Upper lobe of left lung (tissue), 6 donors: ENCODE results near the gene LPCAT1. TPM values are rescaled to one million over a fixed set of nuclear protein-coding genes. Genes with fewer than 3 reads are reported as not detected.

Source experiments
- ATAC-seq, 2 donors: fragments of 200-7000 bp; cut with Tn5 transposase; one replicate each; pipeline ENCODE4 v1.9.1; 2022; ENCODE audit warnings: mild to moderate bottlenecking in 2 of 2, moderate library complexity in 2 of 2; ENCODE audit not compliant: low FRiP score in 2 of 2
- DNase-seq, 2 donors: peaks; one replicate each; pipeline ENCODE4 v3.0.0-alpha.2; 2019 to 2020
- H3K27ac ChIP-seq, 4 donors: fragments of 200-600 bp; sonication (generic); one replicate each; pipeline ENCODE4 v1.5.1; 2016 to 2019
- H3K27me3 ChIP-seq, 4 donors: fragments of 200-600 bp; sonication (generic); one replicate each; pipeline ENCODE4 v1.5.1; 2017 to 2019
- H3K36me3 ChIP-seq, 4 donors: fragments of 200-600 bp; sonication (generic); one replicate each; pipeline ENCODE4 v1.5.1; 2016 to 2019
- H3K4me1 ChIP-seq, 4 donors: fragments of 200-600 bp; sonication (generic); one replicate each; pipeline ENCODE4 v1.5.1; 2018 to 2019
- H3K4me3 ChIP-seq, 4 donors: fragments of 200-600 bp; sonication (generic); one replicate each; pipeline ENCODE4 v1.5.1; 2017 to 2019; ENCODE audit warnings: mild to moderate bottlenecking in 2 of 4, moderate library complexity in 1 of 4
- H3K9me3 ChIP-seq, 4 donors: fragments of 200-600 bp; sonication (generic); one replicate each; pipeline ENCODE4 v1.5.1; 2018 to 2019
- CTCF ChIP-seq, 6 experiments: fragments of 450-650 bp in 4 of 6; fragments of 200-600 bp in 2 of 6; sonication (generic) in 2 of 6; IDR thresholded peaks; one replicate each; pipeline ENCODE4 v1.5.1; 2016 to 2019; ENCODE audit warnings: antibody characterized with exemption in 6 of 6
- EP300 ChIP-seq, 4 donors: sonication (generic); formaldehyde crosslinking; IDR thresholded peaks; one replicate each; pipeline ENCODE4 v1.5.1; 2017; ENCODE audit warnings: antibody characterized with exemption in 4 of 4, control low read depth in 2 of 4
- POLR2A ChIP-seq, 4 donors: fragments of 450-650 bp; IDR thresholded peaks; one replicate each; pipeline ENCODE4 v1.5.1; 2016 to 2017; ENCODE audit warnings: antibody characterized with exemption in 4 of 4, mild to moderate bottlenecking in 2 of 4
- POLR2AphosphoS5 ChIP-seq, 2 donors: sonication (generic); formaldehyde crosslinking; IDR thresholded peaks; one replicate each; pipeline ENCODE4 v1.5.1; 2017; ENCODE audit warnings: antibody characterized with exemption in 2 of 2
- WGBS, 2 donors: methylation state at CpG; one replicate each; pipeline ENCODE4 v1.1.5; 2017 to 2018; 5-methylcytosine and 5-hydroxymethylcytosine counted together
- total RNA-seq, 6 donors: library from RNA; depleted of rRNA in 4 of 6; stranded (reverse); fragments of >200 nt in 4 of 6; gene quantifications; one replicate each; pipeline versions ENCODE4 v1.1.0 to v1.2.1, GENCODE V29; 2016 to 2021
- donor health status: DM: no; HTN: no; CAD: no; lungs with moderate emphysema.
- donor health status: DM: no; HTN: yes; CAD: no; lungs with severe emphysema.

Gene LPCAT1
- total RNA-seq, 6 donors from 2014 or later = 403 to 922 (median 538) TPM

- Histone ChIP-seq H3K9me3 (no peaks in the 10 kb centered on the region), H3K4me3 (no peak overlapping the region), H3K36me3 (no peaks in the 10 kb centered on the region), H3K27ac (peak overlapping the region; percentile 64 to 96 (median 80)), H3K27me3 (no peaks in the 10 kb centered on the region), H3K4me1 (peaks cover 7 to 43% (median 22%) of the 10 kb centered on the region in 4 donors)
- 80 to 87% methylated on average over 5 to 18 of the region's 21 CpGs for WGBS, 2 donors
- TF ChIP-seq CTCF (IDR thresholded peaks at IDR 0.05) (no peak), POLR2A (IDR thresholded peaks at IDR 0.05) (no peak), EP300 (IDR thresholded peaks at IDR 0.05) (no peak), POLR2AphosphoS5 (IDR thresholded peaks at IDR 0.05) (no peak)
- no peak for ATAC-seq
- DNase-seq = peak in 1 of 2 donors; percentile 22
These were observed 30.0 kb upstream of the LPCAT1 start for GRCh38 chr5:1553539-1554409.

- TF ChIP-seq POLR2A (IDR thresholded peaks at IDR 0.05) (peak in 1 of 4 donors; percentile 53), EP300 (IDR thresholded peaks at IDR 0.05) (no peak)
- peak overlapping the region; percentile 64 to 96 (median 80) for H3K27ac ChIP-seq
- H3K9me3 ChIP-seq = no peaks in the 10 kb centered on the region
- no peaks in the 10 kb centered on the region for H3K36me3 ChIP-seq
- H3K27me3 ChIP-seq = no peaks in the 10 kb centered on the region
- H3K4me1 ChIP-seq = peaks cover 7 to 40% (median 24%) of the 10 kb centered on the region in 4 donors
- H3K4me3 ChIP-seq = peak overlapping the region in 2 of 4 donors; percentile 14 to 15
- DNase-seq (peak in 1 of 2 donors; percentile 89), ATAC-seq (peak in 1 of 2 donors; percentile 17)
- 58 to 61% methylated on average over 24 to 31 of the region's 33 CpGs for WGBS, 2 donors
These were observed 28.9 kb upstream of the LPCAT1 start for GRCh38 chr5:1552521-1553255.

GRCh38 chr5:1551426-1552301 is 27.9 kb upstream of the LPCAT1 start:
- H3K4me1 ChIP-seq = peaks cover 7 to 43% (median 21%) of the 10 kb centered on the region in 4 donors
- peak overlapping the region; percentile 64 to 96 (median 80) for H3K27ac ChIP-seq
- 75 to 78% methylated on average over 31 to 32 of the region's 32 CpGs for WGBS, 2 donors
- DNase-seq = no peak
- no peak for ATAC-seq
- H3K9me3 ChIP-seq = no peaks in the 10 kb centered on the region
- no peak overlapping the region for H3K4me3 ChIP-seq
- H3K36me3 ChIP-seq = no peaks in the 10 kb centered on the region
- H3K27me3 ChIP-seq = no peaks in the 10 kb centered on the region
- TF ChIP-seq EP300 (IDR thresholded peaks at IDR 0.05) (no peak), POLR2A (IDR thresholded peaks at IDR 0.05) (no peak), CTCF (IDR thresholded peaks at IDR 0.05) (no peak), POLR2AphosphoS5 (IDR thresholded peaks at IDR 0.05) (no peak)

- Histone ChIP-seq H3K4me3 (no peak overlapping the region), H3K27ac (peak overlapping the region in 1 of 4 donors; percentile 68), H3K27me3 (no peaks in the 10 kb centered on the region), H3K4me1 (peaks cover 0 to 34% (median 16%) of the 10 kb centered on the region in 4 donors), H3K9me3 (no peaks in the 10 kb centered on the region), H3K36me3 (no peaks in the 10 kb centered on the region)
- no peak for ATAC-seq
- 82 to 92% methylated on average over 17 of the region's 17 CpGs for WGBS, 2 donors
- no peak for DNase-seq
- no peak for TF ChIP-seq POLR2AphosphoS5 (IDR thresholded peaks at IDR 0.05)
These were observed 26.7 kb upstream of the LPCAT1 start for GRCh38 chr5:1550287-1551076.

- ATAC-seq (no peak), DNase-seq (peak in 1 of 2 donors; percentile 18)
- Histone ChIP-seq H3K27me3 (no peaks in the 10 kb centered on the region), H3K9me3 (no peaks in the 10 kb centered on the region), H3K4me1 (peaks cover 0 to 34% (median 19%) of the 10 kb centered on the region in 4 donors), H3K4me3 (peak overlapping the region in 3 of 4 donors; percentile 10 to 24 (median 21)), H3K36me3 (no peaks in the 10 kb centered on the region), H3K27ac (peak overlapping the region in 1 of 4 donors; percentile 68)
- TF ChIP-seq EP300 (IDR thresholded peaks at IDR 0.05) = no peak
- TF ChIP-seq CTCF (IDR thresholded peaks at IDR 0.05) = no peak
- no peak for TF ChIP-seq POLR2AphosphoS5 (IDR thresholded peaks at IDR 0.05)
- no peak for TF ChIP-seq POLR2A (IDR thresholded peaks at IDR 0.05)
- WGBS, 2 donors = 81 to 92% methylated on average over 12 to 16 of the region's 16 CpGs
These were observed 25.8 kb upstream of the LPCAT1 start for GRCh38 chr5:1549475-1550030.
